ENCODE measurements around the gene NOS1.

NOS1 gene

GRCh38 chr12:117367006-117367638 is 5.7 kb upstream of the NOS1 start:
- H3K36me3 ChIP-seq (ENCODE audit: control insufficient read depth, insufficient read depth, low read length), result no peaks in the 10 kb centered on the region
- H3K27me3 ChIP-seq (ENCODE audit: control insufficient read depth, insufficient read depth, low read length), result peaks cover 2% of the 10 kb centered on the region
- no peaks in the 10 kb centered on the region for H3K9me3 ChIP-seq (ENCODE audit: control insufficient read depth, low read length)
- H3K4me3 ChIP-seq (ENCODE audit: low read depth, low read length), result no peak overlapping the region
- no peak overlapping the region for H3K9ac ChIP-seq
- H2AFZ ChIP-seq, result no peak overlapping the region
- TF ChIP-seq, protein P1, sequence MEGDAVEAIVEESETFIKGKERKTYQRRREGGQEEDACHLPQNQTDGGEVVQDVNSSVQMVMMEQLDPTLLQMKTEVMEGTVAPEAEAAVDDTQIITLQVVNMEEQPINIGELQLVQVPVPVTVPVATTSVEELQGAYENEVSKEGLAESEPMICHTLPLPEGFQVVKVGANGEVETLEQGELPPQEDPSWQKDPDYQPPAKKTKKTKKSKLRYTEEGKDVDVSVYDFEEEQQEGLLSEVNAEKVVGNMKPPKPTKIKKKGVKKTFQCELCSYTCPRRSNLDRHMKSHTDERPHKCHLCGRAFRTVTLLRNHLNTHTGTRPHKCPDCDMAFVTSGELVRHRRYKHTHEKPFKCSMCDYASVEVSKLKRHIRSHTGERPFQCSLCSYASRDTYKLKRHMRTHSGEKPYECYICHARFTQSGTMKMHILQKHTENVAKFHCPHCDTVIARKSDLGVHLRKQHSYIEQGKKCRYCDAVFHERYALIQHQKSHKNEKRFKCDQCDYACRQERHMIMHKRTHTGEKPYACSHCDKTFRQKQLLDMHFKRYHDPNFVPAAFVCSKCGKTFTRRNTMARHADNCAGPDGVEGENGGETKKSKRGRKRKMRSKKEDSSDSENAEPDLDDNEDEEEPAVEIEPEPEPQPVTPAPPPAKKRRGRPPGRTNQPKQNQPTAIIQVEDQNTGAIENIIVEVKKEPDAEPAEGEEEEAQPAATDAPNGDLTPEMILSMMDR (IDR thresholded peaks at IDR 0.05), result peak; percentile 85
- no peaks in the 10 kb centered on the region for H3K79me2 ChIP-seq
- H3K4me2 ChIP-seq (ENCODE audit: low read length), result no peak overlapping the region
- H3K4me1 ChIP-seq, result no peaks in the 10 kb centered on the region
- no peak overlapping the region for H3K27ac ChIP-seq

GRCh38 chr12:117365049-117365616 is 3.7 kb upstream of the NOS1 start:
- H3K36me3 ChIP-seq (ENCODE audit: control insufficient read depth, insufficient read depth, low read length), result no peaks in the 10 kb centered on the region
- TF ChIP-seq, protein P1 (IDR thresholded peaks at IDR 0.05), result no peak
- H3K4me3 ChIP-seq (ENCODE audit: low read depth, low read length), result no peak overlapping the region
- no peaks in the 10 kb centered on the region for H3K79me2 ChIP-seq
- no peak overlapping the region for H3K4me2 ChIP-seq (ENCODE audit: low read length)
- H3K27ac ChIP-seq, result no peak overlapping the region
- H3K9ac ChIP-seq, result no peak overlapping the region
- H3K27me3 ChIP-seq (ENCODE audit: control insufficient read depth, insufficient read depth, low read length), result peaks cover 5% of the 10 kb centered on the region
- H3K4me1 ChIP-seq, result no peaks in the 10 kb centered on the region
- no peak overlapping the region for H2AFZ ChIP-seq
- H3K9me3 ChIP-seq (ENCODE audit: control insufficient read depth, low read length), result no peaks in the 10 kb centered on the region

DNA sequence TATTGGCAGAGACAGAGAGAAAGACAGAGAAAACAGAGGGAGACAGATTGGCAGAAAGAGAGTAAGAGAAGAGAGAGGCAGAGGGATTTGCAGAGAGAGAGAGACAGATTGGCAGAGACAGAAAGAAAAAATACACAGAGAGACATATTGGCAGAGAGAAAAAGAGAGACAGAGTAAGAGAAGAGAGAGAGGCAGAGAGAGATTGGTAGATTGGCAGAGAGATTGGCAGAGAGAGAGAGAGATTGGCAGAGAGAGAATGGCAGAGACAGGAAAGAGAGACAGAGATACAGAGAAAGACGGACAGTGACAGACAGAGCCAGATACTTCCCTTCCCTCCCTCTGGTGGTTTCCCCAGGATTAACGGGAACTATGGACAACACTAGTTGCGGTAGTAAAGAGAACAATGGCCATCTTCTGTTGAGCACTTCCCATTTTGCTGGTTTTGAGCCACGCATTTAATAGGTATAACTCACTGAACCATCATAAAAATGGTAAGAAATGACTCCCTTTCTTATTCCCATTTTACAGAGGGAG is 2.6 kb upstream of the NOS1 start:
- Histone ChIP-seq H3K4me3 (ENCODE audit: low read depth, low read length) (no peak overlapping the region), H2AFZ (no peak overlapping the region), H3K4me1 (no peaks in the 10 kb centered on the region), H3K4me2 (ENCODE audit: low read length) (no peak overlapping the region), H3K36me3 (ENCODE audit: control insufficient read depth, insufficient read depth, low read length) (no peaks in the 10 kb centered on the region), H3K27me3 (ENCODE audit: control insufficient read depth, insufficient read depth, low read length) (peaks cover 5% of the 10 kb centered on the region), H3K9me3 (ENCODE audit: control insufficient read depth, low read length) (no peaks in the 10 kb centered on the region), H3K79me2 (no peaks in the 10 kb centered on the region), H3K27ac (no peak overlapping the region), H3K9ac (no peak overlapping the region)
- TF ChIP-seq, protein P1 (IDR thresholded peaks at IDR 0.05), result no peak

- Histone ChIP-seq H3K4me2 (ENCODE audit: low read length) (no peak overlapping the region), H3K27ac (no peak overlapping the region), H3K36me3 (ENCODE audit: control insufficient read depth, insufficient read depth, low read length) (no peaks in the 10 kb centered on the region), H3K9ac (no peak overlapping the region), H2AFZ (no peak overlapping the region), H3K27me3 (ENCODE audit: control insufficient read depth, insufficient read depth, low read length) (peaks cover 5% of the 10 kb centered on the region), H3K79me2 (no peaks in the 10 kb centered on the region), H3K4me3 (ENCODE audit: low read depth, low read length) (no peak overlapping the region), H3K9me3 (ENCODE audit: control insufficient read depth, low read length) (no peaks in the 10 kb centered on the region), H3K4me1 (no peaks in the 10 kb centered on the region)
- TF ChIP-seq, protein P1 (IDR thresholded peaks at IDR 0.05), result no peak
These were observed 1.7 kb upstream of the NOS1 start for GRCh38 chr12:117363056-117363662.
